ENCODE results near the gene HMX1. TPM values are rescaled to one million over a fixed set of nuclear protein-coding genes. Genes with fewer than 3 reads are reported as not detected.

The HMX1 gene
- total RNA-seq, 2 experiments from 2014 or later, result not detected

DNA sequence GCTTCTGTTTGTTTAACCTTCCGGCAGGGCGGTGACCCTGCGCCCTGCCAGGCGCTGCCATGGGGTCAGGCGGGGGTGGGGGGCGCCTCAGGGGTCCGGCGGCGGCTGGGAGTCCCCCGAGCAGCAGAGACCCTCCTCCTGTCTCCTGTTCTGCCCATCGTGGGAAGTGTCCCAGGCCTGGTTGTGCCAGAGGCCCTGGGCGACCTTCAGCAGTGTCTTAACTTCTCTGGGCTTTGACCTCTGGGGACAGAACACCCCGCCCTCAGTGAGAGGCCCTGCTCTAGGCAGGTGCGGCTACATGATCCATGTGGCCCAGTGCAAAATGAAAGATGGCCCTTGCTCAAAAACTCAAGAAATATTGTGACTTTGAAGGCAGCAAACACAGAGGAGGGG lies 22.8 kb upstream of the HMX1 start:
- POLR2A ChIA-PET, result no interaction called here
- CTCF ChIA-PET, result no interaction called here

DNA sequence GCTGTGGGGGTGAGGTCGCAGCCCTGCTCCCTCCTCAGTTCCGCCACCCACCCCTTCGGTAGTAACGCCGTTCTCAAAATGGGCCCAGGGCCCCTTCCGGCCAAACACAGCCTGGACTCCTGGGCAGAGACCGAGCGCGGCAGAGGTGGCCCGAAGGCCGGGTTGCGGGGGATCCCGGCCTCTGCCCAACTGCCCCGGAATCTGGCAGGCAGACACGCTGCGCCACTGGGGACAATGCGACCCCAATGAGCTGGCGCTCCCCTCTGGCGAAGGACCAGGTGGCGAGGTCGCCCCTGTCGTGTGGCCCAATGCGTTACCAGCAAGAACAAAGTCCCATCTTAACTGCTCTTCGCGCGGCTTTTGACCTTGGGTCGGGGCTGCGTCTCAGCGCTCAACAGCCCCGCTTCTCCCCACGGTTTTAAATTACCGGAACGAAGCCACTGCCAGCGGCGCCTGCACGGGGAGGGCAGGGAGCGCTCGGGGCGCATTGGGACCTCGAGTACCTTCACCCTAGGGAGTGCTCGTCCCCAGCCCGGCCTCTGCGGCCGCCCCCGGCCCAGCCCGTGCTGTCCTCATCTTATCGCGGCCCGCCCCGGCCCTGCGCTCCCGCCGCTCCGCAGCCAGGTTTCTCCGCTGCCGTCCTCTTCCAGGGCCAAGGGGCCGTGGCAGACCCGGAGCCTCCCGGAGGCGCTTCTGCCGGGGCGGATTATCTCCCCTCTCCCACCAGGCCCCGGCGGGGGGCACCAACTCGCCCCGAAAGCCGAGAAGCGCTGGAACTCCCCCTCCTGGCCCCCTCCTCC lies 22.2 kb upstream of the HMX1 start:
- ChIA-PET CTCF (no interaction called here), POLR2A (no interaction called here)

DNA sequence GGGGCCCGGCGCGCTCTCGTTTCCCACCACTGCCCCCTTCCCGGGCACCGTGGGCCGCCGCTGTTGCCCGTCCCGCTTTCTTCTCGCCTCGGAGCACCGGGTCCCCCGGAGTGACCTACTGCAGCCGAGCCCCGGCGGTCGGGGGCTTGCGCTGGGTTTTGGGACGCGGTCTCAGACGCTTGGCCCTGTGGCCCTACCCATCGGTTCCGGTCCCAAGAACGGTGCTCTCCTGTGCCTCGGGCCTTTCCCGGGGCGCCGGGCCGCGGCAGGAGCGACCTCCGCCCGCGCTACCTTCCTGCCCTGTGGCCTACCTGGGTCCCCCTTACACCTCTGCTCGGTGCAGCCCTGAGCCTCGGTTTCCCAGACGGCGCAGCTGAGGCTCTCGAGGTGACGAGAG lies 21.6 kb upstream of the HMX1 start:
- CTCF ChIA-PET, result no interaction called here
- POLR2A ChIA-PET, result no interaction called here

DNA sequence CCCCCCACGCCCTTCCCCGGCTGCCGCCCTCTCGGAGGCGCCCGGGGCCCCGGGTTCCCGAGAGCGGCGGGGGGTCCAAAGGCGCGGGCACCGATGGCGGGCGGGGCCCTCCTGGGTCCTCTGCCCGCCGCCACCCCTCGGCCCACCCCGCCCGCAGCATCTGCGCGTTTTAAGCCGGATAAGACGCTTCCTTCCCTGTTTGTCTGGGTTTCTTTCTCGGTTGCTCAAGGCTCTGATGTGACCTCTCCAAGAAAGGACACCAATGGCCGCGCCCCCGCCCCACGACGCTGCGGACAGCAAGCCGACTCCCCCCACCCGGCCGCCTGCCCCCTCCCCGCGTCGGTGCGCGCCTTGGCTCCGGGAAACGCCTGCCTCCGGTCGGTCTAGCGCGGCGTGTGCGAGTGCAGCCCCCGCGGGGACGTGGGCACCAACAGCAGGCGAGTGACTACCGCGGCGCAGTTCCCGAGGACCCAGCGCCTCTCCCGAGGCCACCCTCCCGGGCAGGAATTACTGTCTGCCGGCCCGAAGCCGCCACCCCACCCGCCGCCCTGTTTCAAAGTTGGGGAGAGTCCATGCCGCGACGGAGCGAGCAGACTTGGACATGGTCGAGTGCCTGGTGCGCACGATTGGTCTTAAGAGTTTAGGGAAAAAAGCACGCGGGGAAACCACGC lies 21.1 kb upstream of the HMX1 start:
- CTCF ChIA-PET, result no interaction called here
- POLR2A ChIA-PET, result no interaction called here

DNA sequence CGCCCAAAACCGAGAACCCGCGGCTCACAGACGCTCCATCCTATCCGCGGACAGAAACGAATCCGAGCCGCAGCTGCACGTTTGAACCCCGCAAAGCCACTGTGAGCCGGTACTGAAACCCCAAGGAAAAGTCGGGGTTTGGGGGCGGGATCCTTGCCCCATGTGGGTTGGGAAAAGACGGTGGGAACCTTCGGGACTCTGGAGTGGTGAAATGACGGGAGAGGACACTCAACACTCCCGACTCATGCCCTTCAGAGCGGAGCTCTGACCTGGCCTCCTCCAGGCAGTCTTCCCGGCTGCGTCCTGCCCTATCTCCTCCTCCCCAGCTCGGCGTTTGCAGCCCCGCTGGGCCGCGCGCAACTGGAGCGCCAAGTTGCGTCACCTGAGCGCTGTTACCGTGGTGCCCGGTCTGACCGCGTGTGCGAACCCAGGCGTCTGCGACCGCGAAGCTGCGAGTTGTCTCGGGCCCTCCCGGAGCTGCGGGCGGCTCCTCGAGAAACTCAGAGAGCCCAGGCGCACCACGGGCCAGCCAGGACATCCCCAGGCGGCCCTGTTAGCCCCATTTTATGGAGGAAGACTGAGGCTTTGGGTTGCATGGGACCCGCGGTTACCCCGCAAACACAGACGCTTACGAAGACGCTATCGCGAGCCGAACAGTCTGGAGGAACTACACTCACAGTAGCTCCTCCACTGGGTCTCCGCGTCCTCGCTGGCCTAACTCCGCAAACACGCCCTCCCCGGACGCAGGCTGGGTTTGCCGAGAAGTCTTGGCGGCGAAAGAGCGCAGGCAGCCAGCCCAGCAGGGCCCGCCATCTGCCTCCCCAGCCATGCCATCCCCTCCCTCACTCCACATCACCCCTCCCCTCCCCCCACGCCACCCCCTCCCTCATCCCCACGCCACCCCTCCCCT lies 20.3 kb upstream of the HMX1 start:
- POLR2A ChIA-PET, result no interaction called here
- CTCF ChIA-PET, result no interaction called here

DNA sequence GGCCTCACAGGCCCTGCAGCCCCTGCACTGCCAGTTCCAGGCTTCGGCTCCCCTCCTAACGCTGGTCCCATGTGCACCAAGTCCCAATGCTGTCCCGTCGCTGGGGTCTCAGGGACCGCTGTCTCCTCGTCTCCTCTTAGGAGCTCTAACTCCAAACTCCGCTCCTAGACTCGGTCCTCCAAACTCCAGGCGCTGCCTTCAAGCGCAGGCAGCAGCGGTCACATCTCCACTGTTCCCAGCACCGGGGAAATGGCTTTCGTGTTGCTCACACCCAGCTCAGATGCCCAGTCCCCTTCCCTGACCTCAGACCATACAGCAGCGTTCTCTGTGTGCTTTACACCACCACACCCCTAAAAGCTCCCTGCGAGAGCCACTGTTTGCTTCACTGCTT lies 19.6 kb upstream of the HMX1 start:
- ChIA-PET CTCF (no interaction called here), POLR2A (no interaction called here)

DNA sequence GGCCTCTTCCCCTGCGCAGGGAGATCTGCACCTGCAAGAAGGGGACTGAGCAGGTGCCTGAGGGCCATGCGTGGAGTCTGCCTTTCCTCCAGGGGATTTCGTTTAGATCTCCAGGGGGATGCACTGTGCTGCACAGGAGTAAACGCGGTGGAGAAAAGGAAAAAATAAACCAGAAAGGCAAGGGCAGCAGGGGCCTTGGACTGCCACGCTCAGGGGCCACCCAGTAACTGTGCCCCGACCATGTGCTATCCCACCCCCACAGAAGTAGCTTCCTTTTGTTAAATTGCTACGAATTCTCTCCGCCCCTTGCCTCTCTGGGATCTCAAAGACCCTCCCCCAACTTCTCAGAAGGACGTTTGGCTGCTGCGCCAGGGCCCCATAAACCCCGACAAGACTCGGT lies 17.2 kb upstream of the HMX1 start:
- ChIA-PET POLR2A (no interaction called here), CTCF (no interaction called here)

DNA sequence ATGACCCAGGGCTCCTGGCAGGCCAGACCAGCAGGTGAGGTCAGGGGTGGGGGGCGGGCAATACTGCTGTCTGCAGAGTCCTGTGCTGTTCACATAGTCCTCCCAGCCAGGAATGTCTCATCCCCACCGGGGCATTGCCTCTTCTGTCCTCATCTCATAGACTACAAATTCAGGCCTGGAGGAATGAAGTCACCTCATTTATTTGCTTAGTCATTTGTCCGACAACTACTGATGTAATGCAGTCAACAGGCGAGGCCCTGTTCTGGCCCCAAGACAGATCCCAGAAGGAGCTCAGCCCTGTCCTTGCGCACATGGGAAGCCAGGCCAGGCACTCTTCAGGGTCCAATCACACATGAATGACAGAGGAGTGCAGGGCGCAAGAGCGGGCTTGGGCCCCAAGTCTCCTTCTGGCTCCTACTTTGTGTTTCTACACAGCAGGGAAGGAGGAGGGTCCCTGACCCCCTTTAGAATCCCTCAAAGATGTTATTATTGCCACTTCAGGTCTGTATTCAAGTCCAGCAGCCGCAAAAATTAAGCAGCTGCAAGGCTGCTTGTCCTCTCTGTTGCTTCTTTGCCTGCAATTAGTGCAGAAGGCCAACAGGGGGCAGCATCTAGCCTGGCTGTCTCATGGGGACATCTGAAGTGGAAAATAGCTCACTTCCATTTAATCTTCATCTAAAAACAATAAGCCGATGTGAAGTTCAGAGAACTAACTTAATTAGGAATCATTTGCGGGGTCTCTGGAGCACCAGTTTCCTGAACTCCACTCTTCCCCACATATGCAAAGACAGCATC lies 15.2 kb upstream of the HMX1 start:
- CTCF ChIA-PET, result interaction anchor here (1.2 to 1.4 kb wide), 2 partner anchors 9 to 11 kb away, joined by 3 read pairs; no protein-coding TSS in a partner anchor
- POLR2A ChIA-PET, result no interaction called here

DNA sequence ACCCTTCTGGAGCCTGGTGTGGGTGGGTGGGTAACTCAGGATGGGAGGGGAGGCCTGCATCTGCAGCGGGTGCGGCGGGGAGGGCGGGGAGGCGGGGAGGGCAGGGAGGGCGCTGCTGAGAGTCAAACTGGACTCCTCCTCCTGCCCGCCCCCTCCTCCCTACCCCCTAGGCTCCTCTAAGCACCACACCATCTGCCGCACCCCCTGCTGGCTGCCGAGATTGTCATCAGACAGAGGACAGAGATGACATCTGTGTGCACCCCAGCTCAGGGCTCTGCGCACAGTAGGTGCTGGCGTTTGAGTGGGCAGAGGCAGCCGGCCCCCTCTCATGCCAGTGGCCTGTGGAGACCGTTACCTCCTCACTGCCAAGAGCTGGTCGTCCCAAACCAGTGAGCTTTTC lies 10.6 kb upstream of the HMX1 start:
- ChIA-PET POLR2A (no interaction called here), CTCF (no interaction called here)

DNA sequence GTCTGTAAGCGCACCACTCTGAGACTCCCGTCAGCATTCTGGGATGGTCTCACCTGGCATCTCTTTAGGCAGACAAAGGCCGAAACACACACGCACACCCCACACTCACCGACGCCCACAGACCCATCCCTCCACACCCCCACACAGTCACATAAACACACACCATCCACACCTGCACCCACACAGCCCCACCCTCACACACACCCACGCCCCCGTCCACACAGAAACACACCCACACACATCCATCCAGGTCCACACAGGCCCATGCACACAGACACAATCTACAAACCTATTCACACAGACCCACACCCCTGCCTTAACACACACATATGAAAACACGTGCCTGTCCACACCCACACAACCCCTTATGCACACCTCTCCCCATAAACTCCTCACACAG lies 9.2 kb upstream of the HMX1 start:
- POLR2A ChIA-PET, result no interaction called here
- CTCF ChIA-PET, result no interaction called here

DNA sequence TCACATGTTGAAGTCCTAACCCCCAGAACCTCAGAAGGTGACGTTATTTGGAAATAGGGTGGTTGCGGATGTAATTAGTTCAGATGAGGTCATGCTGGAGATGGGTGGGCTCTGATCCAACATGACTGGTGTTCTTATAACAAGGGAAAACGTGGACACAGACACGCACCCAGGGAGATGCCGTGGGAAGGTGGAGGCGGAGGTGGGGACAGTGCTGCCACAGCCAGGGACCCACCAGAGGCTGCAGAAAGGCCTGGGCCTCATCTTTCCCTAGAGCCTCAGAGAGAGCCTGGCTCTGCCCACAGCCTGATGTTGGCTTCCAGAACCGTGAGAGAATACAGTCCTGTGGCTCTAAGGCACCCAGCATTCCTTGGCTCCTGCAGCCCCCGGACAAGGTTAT lies 7.9 kb upstream of the HMX1 start:
- POLR2A ChIA-PET, result no interaction called here
- CTCF ChIA-PET, result no interaction called here

DNA sequence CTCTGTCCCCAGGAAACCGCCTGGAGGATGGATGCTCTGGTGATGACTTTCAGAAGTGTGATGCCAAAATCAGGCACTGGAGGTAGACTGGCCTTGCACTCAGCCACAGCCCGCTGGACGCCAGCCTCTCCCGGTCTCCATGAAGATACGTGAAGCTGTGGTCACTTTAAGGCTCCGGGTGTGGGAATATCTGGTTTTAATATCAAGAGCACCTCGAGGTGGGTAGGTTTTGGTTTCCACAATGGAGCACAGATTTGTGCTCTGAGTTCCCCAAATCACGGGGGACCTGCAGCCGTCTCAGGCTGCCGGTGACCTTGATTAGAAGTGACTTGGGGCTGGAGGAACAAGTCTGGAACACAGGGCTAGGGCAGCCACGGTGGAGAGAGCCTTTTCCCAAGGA lies 6.8 kb upstream of the HMX1 start:
- ChIA-PET CTCF (no interaction called here), POLR2A (no interaction called here)

DNA sequence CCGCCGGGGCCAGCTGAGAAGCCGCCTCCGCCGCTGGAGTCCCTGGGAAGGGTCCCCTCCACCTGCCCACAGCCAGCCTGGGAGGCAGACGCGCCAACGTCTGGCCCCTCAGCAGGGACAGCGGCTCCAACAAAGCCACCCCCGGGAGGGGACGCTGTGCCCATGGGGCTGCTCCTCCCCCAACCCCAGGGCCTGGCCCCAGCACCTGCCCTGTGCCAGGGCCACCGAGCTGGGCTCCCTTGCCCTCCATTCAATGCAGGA lies 6.1 kb upstream of the HMX1 start:
- POLR2A ChIA-PET, result no interaction called here
- CTCF ChIA-PET, result no interaction called here

DNA sequence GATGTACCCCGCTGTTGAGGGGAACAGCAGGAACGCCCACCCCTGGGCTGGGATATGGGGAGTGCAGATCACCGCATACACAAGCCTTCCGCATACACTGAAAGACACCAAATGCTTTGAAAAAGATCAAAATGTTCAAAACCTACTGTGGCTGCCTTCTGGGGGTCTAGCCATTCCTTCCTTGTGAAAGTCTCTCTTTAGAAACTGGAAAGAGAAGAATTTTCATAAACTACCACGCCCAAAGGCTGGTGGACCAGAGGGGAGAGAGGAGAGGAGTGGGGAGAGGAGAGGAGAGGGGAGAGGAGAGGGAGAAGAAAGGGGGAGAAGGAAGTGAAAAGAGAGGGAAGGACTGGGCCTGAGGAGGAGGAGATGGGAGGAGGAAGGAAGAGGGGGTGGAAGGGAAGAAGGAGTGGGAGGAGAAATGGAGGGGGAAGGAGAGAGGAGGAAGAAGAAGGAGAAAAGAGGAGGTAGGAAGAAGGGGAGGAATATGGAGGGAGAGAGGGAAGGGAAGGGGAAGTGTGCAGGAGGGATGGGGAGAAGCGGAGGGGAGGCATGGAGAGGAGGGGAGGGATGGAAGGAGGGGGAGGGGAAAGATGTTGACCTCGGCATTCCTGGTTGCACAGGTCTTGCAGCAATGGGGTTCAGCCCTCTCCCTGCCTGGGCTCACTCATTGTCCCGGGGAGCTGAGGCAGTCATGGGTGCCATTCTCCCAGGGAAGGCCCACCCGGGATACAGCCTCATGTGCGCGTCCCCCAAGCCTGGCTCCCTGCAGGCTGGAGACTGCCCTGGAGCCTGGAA lies 5.5 kb upstream of the HMX1 start:
- CTCF ChIA-PET, result no interaction called here

DNA sequence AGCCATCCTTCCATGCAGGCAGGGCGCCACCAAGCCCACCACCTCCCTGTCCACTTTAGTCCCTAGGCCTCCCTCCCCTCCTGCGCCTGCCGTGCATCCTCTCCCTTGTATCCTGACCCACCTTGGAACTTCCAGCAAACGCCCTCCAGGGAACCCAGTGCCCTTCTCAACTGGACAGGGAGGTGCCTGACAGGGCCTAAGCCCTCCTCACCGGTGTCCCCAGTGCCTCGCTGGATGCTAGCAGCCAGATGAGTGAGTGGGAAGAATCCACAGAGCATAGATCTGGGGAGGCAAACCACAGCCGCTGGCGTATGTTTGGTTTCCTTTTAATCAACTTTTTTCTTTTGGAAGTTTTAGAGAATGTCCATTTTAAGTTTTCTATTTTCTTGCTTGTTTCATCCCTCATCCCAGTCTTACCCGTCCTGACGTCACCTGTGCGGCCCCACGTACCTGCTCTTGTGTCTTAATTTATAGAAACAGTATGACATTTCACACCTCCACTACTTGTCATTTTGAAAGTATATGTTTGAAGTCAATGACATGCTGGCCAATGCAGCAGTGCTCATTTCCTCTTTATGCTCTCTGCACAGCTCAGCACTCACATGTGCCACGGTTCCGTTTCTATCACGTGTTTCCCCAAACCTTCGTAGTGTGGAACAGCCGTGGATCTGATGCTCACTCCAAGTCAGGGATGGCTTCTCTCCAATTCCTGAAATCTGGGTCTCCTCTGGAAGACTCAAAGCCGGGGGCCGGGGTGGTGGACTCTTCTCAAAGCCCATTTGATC lies 3.4 kb upstream of the HMX1 start:
- POLR2A ChIA-PET, result no interaction called here
- CTCF ChIA-PET, result no interaction called here

More for the DNA sequence above, 5.5 kb upstream of the HMX1 start:
- POLR2A ChIA-PET, result no interaction called here

DNA sequence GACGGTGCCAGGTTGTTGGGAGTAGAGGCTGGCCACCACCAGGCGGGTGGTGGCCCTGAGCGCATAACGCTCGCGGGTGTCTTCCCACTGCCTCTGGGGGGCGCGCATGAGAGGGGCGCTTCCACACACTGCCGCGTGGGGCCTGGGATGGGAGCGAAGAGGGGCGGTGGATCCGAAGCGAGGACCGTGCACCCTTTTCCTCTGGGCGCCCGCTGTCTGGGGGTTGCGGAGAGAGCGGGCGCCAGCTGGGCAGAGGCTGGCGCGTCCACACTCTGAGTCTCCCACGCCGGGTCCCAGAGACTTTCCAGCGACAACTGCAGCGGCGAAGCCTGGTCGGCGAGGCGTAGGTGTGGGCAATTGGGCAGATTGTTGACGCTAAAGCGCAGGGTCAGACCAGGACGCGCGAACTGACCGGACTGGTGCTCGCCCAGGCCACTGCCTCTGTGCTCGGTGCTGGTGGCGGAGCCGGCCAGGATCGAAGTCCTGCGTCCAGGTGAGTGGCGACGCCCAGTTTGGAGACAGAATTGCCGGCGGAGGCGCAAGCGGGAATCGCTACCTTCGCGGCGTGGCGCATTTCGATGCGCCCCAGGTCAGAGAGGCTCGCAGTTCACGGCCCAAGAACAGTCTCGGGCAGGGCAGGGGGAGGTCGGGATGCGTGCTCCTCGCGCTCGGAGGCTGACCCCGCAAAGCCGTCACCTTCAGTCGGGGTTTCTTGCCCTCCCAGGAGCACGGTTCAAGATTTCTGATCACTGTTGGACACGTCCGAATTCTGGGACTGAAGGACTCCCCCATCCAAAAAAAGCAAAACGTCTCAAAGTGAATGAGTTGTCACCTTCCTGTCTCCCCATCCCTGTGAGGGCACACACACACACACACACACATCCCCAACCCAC lies 2.6 kb upstream of the HMX1 start:
- ChIA-PET CTCF (no interaction called here), POLR2A (no interaction called here)

DNA sequence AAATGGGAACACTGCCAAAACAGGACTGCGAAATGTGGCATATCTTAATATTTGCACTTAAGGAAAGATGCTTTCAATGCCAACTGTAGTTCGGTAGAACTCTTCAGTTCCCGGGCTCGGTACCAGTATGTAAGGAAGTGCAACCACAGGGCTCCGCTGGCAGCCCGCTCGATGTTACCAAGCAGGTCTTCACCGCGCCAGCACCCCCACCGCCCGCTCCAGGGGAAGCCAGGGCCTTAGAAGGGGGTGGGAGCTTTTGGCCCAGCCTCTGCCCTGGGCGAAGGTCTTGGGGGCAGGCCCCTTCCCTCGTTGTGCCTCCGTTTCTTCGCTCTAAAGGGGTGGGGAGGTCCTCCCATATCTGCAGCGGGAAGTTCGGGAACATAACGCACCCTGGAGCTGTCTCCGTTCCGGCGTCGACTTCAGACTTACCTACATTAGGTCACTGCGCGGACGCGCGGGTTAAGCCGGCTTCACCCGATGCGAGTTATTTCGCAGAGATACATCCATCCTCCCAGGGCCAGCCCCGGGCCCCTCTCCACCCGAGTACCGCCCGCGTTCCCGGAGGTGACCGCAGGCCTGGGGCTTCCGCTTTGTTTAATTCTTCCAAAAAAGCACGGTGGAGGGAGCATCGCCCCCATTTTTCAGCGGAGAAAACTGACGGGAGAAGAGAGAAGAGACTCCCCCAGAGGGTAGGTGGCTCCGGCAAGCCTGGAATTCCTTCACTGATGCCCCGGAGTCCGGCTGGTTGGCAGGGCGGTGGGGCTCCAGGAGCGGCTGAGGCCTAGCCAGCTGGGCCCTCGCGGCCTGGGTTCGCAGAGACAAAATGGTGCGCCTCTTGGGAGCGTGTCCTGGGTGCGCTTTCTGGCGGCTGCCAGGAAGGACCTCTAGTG lies 1.0 kb upstream of the HMX1 start:
- POLR2A ChIA-PET, result no interaction called here
- CTCF ChIA-PET, result no interaction called here
